Adipocyte (in vitro differentiated cells): ENCODE data around the gene CERS5.

ENCODE experiments used
- DNase-seq: peaks from one replicate; pipeline ENCODE4 v3.0.0-alpha.2; 2015; ENCODE audit warnings: low read depth
- H3K27me3 ChIP-seq: replicated peaks from 2 replicates; pipeline ENCODE4 v1.7.0; 2013; ENCODE audit warnings: mild to moderate bottlenecking, low read length, moderate library complexity; ENCODE audit not compliant: control insufficient read depth, insufficient read depth
- H3K36me3 ChIP-seq: 2 replicates; pipeline ENCODE4 v1.7.0; 2013; ENCODE audit warnings: low read length, mild to moderate bottlenecking, moderate library complexity; ENCODE audit not compliant: control insufficient read depth, insufficient read depth, severe bottlenecking
- H3K4me1 ChIP-seq: 2 replicates; pipeline ENCODE4 v1.7.0; 2013; ENCODE audit warnings: mild to moderate bottlenecking, low read length, moderate library complexity; ENCODE audit not compliant: control insufficient read depth, insufficient read depth
- H3K4me3 ChIP-seq: 2 replicates; pipeline ENCODE4 v1.7.0; 2013; ENCODE audit warnings: mild to moderate bottlenecking, low read length, moderate library complexity
- H3K9ac ChIP-seq: 2 replicates; pipeline ENCODE4 v1.7.0; 2013; ENCODE audit warnings: mild to moderate bottlenecking, low read length, moderate library complexity
- H3K9me3 ChIP-seq: 2 replicates; pipeline ENCODE4 v1.7.0; 2013; ENCODE audit warnings: mild to moderate bottlenecking, low read length, moderate library complexity; ENCODE audit not compliant: control insufficient read depth

CERS5 gene

GRCh38 chr12:50186681-50187080 is 19.5 kb upstream of the CERS5 start:
- peak overlapping the region; percentile 60 for H3K4me3 ChIP-seq
- peak overlapping the region; percentile 82 for H3K9ac ChIP-seq
- no peaks in the 10 kb centered on the region for H3K9me3 ChIP-seq
- peak; percentile 66 for DNase-seq
- H3K27me3 ChIP-seq = no peaks in the 10 kb centered on the region
- H3K36me3 ChIP-seq = peaks cover 69% of the 10 kb centered on the region
- H3K4me1 ChIP-seq = peaks cover 66% of the 10 kb centered on the region

GRCh38 chr12:50185970-50186663 is 18.9 kb upstream of the CERS5 start:
- H3K36me3 ChIP-seq = peaks cover 71% of the 10 kb centered on the region
- H3K4me3 ChIP-seq = peak overlapping the region; percentile 4
- H3K9me3 ChIP-seq = no peaks in the 10 kb centered on the region
- H3K4me1 ChIP-seq = peaks cover 72% of the 10 kb centered on the region
- H3K27me3 ChIP-seq = no peaks in the 10 kb centered on the region
- DNase-seq = no peak
- peak overlapping the region; percentile 82 for H3K9ac ChIP-seq

GRCh38 chr12:50185301-50185895 is 18.2 kb upstream of the CERS5 start:
- peaks cover 74% of the 10 kb centered on the region for H3K4me1 ChIP-seq
- peaks cover 72% of the 10 kb centered on the region for H3K36me3 ChIP-seq
- H3K27me3 ChIP-seq = no peaks in the 10 kb centered on the region
- H3K9ac ChIP-seq = peak overlapping the region; percentile 15
- no peak for DNase-seq
- H3K9me3 ChIP-seq = no peaks in the 10 kb centered on the region
- H3K4me3 ChIP-seq = no peak overlapping the region

GRCh38 chr12:50184261-50184660 is 17.1 kb upstream of the CERS5 start:
- H3K4me1 ChIP-seq = peaks cover 71% of the 10 kb centered on the region
- peaks cover 72% of the 10 kb centered on the region for H3K36me3 ChIP-seq
- no peaks in the 10 kb centered on the region for H3K9me3 ChIP-seq
- peak overlapping the region; percentile 14 for H3K9ac ChIP-seq
- DNase-seq = no peak
- no peaks in the 10 kb centered on the region for H3K27me3 ChIP-seq
- no peak overlapping the region for H3K4me3 ChIP-seq

GRCh38 chr12:50182461-50182860 is 15.3 kb upstream of the CERS5 start:
- DNase-seq = no peak
- H3K36me3 ChIP-seq = peaks cover 70% of the 10 kb centered on the region
- H3K27me3 ChIP-seq = no peaks in the 10 kb centered on the region
- H3K9me3 ChIP-seq = no peaks in the 10 kb centered on the region
- H3K4me1 ChIP-seq = peaks cover 53% of the 10 kb centered on the region
- no peak overlapping the region for H3K4me3 ChIP-seq
- no peak overlapping the region for H3K9ac ChIP-seq

- peaks cover 75% of the 10 kb centered on the region for H3K36me3 ChIP-seq
- H3K4me3 ChIP-seq = no peak overlapping the region
- no peaks in the 10 kb centered on the region for H3K9me3 ChIP-seq
- no peak for DNase-seq
- no peaks in the 10 kb centered on the region for H3K27me3 ChIP-seq
- peaks cover 46% of the 10 kb centered on the region for H3K4me1 ChIP-seq
- peak overlapping the region; percentile 43 for H3K9ac ChIP-seq
These were observed 14.5 kb upstream of the CERS5 start for GRCh38 chr12:50181691-50182090.

- Histone ChIP-seq H3K9ac (no peak overlapping the region), H3K9me3 (no peaks in the 10 kb centered on the region), H3K27me3 (no peaks in the 10 kb centered on the region), H3K36me3 (peaks cover 46% of the 10 kb centered on the region), H3K4me3 (no peak overlapping the region), H3K4me1 (peaks cover 4% of the 10 kb centered on the region)
- DNase-seq = no peak
These were observed 8.5 kb upstream of the CERS5 start for GRCh38 chr12:50175716-50176026.

- DNase-seq = peak; percentile 96
- H3K36me3 ChIP-seq = peaks cover 41% of the 10 kb centered on the region
- H3K4me3 ChIP-seq = no peak overlapping the region
- no peak overlapping the region for H3K9ac ChIP-seq
- H3K27me3 ChIP-seq = no peaks in the 10 kb centered on the region
- peaks cover 2% of the 10 kb centered on the region for H3K9me3 ChIP-seq
- peaks cover 4% of the 10 kb centered on the region for H3K4me1 ChIP-seq
These were observed 8.0 kb upstream of the CERS5 start for GRCh38 chr12:50174971-50175715.

GRCh38 chr12:50166799-50167048 is 445 bp downstream of the CERS5 start:
- Histone ChIP-seq H3K9me3 (peaks cover 6% of the 10 kb centered on the region), H3K36me3 (no peaks in the 10 kb centered on the region), H3K4me1 (peaks cover 14% of the 10 kb centered on the region), H3K4me3 (peak overlapping the region; percentile 88), H3K9ac (peak overlapping the region; percentile 91), H3K27me3 (no peaks in the 10 kb centered on the region)
- DNase-seq = peak; percentile 76

GRCh38 chr12:50164963-50165362 is 2.2 kb downstream of the CERS5 start:
- Histone ChIP-seq H3K36me3 (no peaks in the 10 kb centered on the region), H3K9me3 (peaks cover 2% of the 10 kb centered on the region), H3K27me3 (no peaks in the 10 kb centered on the region), H3K4me3 (no peak overlapping the region), H3K4me1 (peaks cover 14% of the 10 kb centered on the region), H3K9ac (no peak overlapping the region)
- DNase-seq = no peak

- Histone ChIP-seq H3K4me1 (peaks cover 14% of the 10 kb centered on the region), H3K36me3 (no peaks in the 10 kb centered on the region), H3K9ac (no peak overlapping the region), H3K4me3 (no peak overlapping the region), H3K27me3 (no peaks in the 10 kb centered on the region), H3K9me3 (no peaks in the 10 kb centered on the region)
- DNase-seq = peak; percentile 66
These were observed 4.9 kb downstream of the CERS5 start for GRCh38 chr12:50162230-50162629.
